GM12891 (cell line): ENCODE results near the gene RAB30.

Source experiments
- POLR2A ChIP-seq: IDR thresholded peaks from 2 replicates; pipeline ENCODE4 v1.6.1; 2011; ENCODE audit warnings: low read depth, low read length, control low read depth
- POLR2AphosphoS5 ChIP-seq: IDR thresholded peaks from 2 replicates; pipeline ENCODE4 v1.6.1; 2011; ENCODE audit warnings: low read depth, low read length, control low read depth

DNA sequence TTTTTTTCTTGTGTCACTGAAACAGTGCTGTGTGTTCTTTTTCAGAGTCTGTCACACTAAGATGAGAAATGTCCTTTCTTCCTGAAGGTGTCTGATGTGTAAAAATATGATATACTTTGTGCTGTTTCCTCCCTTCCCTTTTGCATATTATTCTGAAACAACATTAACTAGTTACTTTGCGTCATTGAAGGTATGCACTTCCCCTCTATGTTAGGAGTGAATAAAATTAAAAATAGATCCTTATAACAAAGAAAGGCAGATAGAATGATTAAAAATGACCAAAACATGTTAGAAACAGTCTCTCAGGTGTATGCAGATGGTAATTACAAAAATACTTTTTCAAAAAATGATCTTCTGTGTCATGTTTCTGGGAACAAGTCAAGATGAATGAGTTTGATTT is 1.6 kb upstream of the RAB30 start:
- TF ChIP-seq POLR2A (no peak), POLR2AphosphoS5 (peak; percentile 9; the same call in 1 of the 2 replicates)
